HepG2 (cell line): Measurements from ENCODE around the gene SMLR1. TPM values are rescaled to one million over a fixed set of nuclear protein-coding genes. Genes with fewer than 3 reads are reported as not detected.
A peak's percentile ranks its signal among the peaks of the same experiment; 100 is the strongest.

Source experiments
- ARID5B ChIP-seq: IDR thresholded peaks from 2 replicates; pipeline ENCODE4 v1.4.0; 2020; ENCODE audit warnings: mild to moderate bottlenecking, missing genetic modification reagents
- ELF3 ChIP-seq: IDR thresholded peaks from 2 replicates; pipeline ENCODE4 v1.6.1; 2016; ENCODE audit warnings: missing genetic modification reagents, missing compliant biosample characterization
- HDAC1 ChIP-seq: sonication (generic); formaldehyde crosslinking; IDR thresholded peaks from 2 replicates; pipeline ENCODE4 v1.5.1; 2020; ENCODE audit warnings: mild to moderate bottlenecking, missing genetic modification reagents
- MAFF ChIP-seq: IDR thresholded peaks from 2 replicates; pipeline ENCODE4 v1.6.1; 2011; ENCODE audit warnings: low read depth, low read length, improper control_type of control experiment
- MEIS2 ChIP-seq: sonication (generic); formaldehyde crosslinking; IDR thresholded peaks from 2 replicates; pipeline ENCODE4 v1.9.0; 2021; ENCODE audit warnings: mild to moderate bottlenecking, missing genetic modification reagents
- MIER3 ChIP-seq: IDR thresholded peaks from 2 replicates; pipeline ENCODE4 v1.6.1; 2016; ENCODE audit warnings: missing compliant biosample characterization, borderline replicate concordance
- MLLT10 ChIP-seq: sonication (generic); formaldehyde crosslinking; IDR thresholded peaks from 2 replicates; pipeline ENCODE4 v1.4.0; 2020; ENCODE audit warnings: missing genetic modification reagents
- NAIF1 ChIP-seq: sonication (generic); formaldehyde crosslinking; IDR thresholded peaks from 2 replicates; pipeline ENCODE4 v1.5.0; 2020; ENCODE audit warnings: mild to moderate bottlenecking, missing genetic modification reagents, borderline replicate concordance
- NRL ChIP-seq: sonication (generic); formaldehyde crosslinking; IDR thresholded peaks from 2 replicates; pipeline ENCODE4 v1.5.0; 2020; ENCODE audit warnings: missing genetic modification reagents, mild to moderate bottlenecking, moderate library complexity, borderline replicate concordance
- REST ChIP-seq, 2 experiments: IDR thresholded peaks; 2 replicates each; pipeline ENCODE4 v1.6.1; 2011 to 2012; ENCODE audit warnings: low read length in 2 of 2, borderline replicate concordance in 1 of 2, low read depth in 1 of 2, mild to moderate bottlenecking in 1 of 2, moderate library complexity in 1 of 2
- RXRB ChIP-seq: IDR thresholded peaks from 2 replicates; pipeline ENCODE4 v1.6.1; 2016; ENCODE audit warnings: borderline replicate concordance, missing genetic modification reagents, missing compliant biosample characterization
- SAP130 ChIP-seq: IDR thresholded peaks from 2 replicates; pipeline ENCODE4 v1.6.1; 2016; ENCODE audit warnings: low read depth
- THAP9 ChIP-seq: sonication (generic); formaldehyde crosslinking; IDR thresholded peaks from 2 replicates; pipeline ENCODE4; 2020; ENCODE audit warnings: missing genetic modification reagents, mild to moderate bottlenecking, borderline replicate concordance
- XRCC5 ChIP-seq: fragments of 200-400 bp; formaldehyde crosslinking; optimal IDR thresholded peaks from 2 replicates; pipeline ENCODE3; 2017; ENCODE audit warnings: mild to moderate bottlenecking, low read length
- polyA plus RNA-seq, 8 experiments: library from polyadenylated mRNA; depleted of rRNA in 3 of 8; stranded (reverse) in 7 of 8; unstranded in 1 of 8; fragments of >200 nt; fragmentation: Illumina TruSeq in 4 of 8; extraction: Trizol in 4 of 8; gene quantifications; 2 replicates each; pipeline versions ENCODE4 v1.2.1 to v1.2.3, GENCODE V29; 2011 to 2016; ENCODE audit warnings: low read depth in 4 of 8, missing spikeins in 1 of 8, mixed read lengths in 1 of 8; ENCODE audit not compliant: insufficient read depth in 1 of 8
- total RNA-seq, 5 experiments: library from RNA; depleted of rRNA; stranded (reverse); fragments of >200 nt; fragmentation: Illumina TruSeq; extraction: Trizol; gene quantifications; 2 replicates each; pipeline ENCODE4 v1.2.3, GENCODE V29; 2016; ENCODE audit warnings: low read depth in 1 of 5
- TF ChIP-seq, protein P1 (sequence below): sonication (generic); formaldehyde crosslinking; IDR thresholded peaks from 2 replicates; pipeline ENCODE4 v1.4.0; 2020; ENCODE audit warnings: missing genetic modification reagents
- TF ChIP-seq, protein P2 (sequence below): sonication (generic); formaldehyde crosslinking; IDR thresholded peaks from 2 replicates; pipeline ENCODE4 v1.4.0; 2020; ENCODE audit warnings: low read depth, mild to moderate bottlenecking, missing genetic modification reagents

The SMLR1 gene
- total and polyA plus RNA-seq, 2 of the 13 experiments (the other 11 are each of a cell fraction or from before 2014, with no cell fraction given): 41.8 to 104 TPM

DNA sequence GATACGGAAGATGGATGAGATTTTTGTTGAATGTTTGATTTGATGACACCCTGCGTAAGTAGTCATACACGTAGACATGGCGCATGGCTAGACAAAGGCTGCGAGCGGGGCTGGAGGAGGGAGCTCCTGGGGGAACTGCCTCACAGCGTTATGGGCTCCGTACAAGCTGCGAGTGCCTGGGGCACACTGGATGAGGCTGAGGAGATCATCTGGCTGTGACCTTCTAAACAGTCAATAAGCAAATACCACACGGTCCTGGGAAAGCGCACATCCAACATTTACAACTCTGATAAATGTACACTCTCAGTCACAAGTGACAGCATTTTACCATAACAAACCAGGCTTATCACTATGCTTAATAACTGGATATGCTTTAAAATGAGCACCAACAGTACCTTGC lies 37.1 kb downstream of the SMLR1 start (continued):
- peak; percentile 95 for TF ChIP-seq ARID5B
- TF ChIP-seq ELF3: peak; percentile 33
- no peak for TF ChIP-seq XRCC5
- TF ChIP-seq, protein P1, sequence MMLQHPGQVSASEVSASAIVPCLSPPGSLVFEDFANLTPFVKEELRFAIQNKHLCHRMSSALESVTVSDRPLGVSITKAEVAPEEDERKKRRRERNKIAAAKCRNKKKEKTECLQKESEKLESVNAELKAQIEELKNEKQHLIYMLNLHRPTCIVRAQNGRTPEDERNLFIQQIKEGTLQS: no peak
- TF ChIP-seq HDAC1 (CRISPR knock-in tag): peak; percentile 48; the same call in 1 of the 2 replicates
- TF ChIP-seq MIER3 (CRISPR knock-in tag): peak; percentile 84
- no peak for TF ChIP-seq NRL (CRISPR knock-in tag)
- peak; percentile 38; the same call in 1 of the 2 replicates for TF ChIP-seq MEIS2 (CRISPR knock-in tag)
- 0 out of 4 replicates have a peak, but pooled peaks of 1 of the 2 experiments have one; percentile 38 for TF ChIP-seq REST (IDR thresholded peaks at IDR 0.05; ENCODE audit: borderline replicate concordance in 1 of 2, low read depth in 1 of 2, low read length in 2 of 2)
- TF ChIP-seq, protein P2, sequence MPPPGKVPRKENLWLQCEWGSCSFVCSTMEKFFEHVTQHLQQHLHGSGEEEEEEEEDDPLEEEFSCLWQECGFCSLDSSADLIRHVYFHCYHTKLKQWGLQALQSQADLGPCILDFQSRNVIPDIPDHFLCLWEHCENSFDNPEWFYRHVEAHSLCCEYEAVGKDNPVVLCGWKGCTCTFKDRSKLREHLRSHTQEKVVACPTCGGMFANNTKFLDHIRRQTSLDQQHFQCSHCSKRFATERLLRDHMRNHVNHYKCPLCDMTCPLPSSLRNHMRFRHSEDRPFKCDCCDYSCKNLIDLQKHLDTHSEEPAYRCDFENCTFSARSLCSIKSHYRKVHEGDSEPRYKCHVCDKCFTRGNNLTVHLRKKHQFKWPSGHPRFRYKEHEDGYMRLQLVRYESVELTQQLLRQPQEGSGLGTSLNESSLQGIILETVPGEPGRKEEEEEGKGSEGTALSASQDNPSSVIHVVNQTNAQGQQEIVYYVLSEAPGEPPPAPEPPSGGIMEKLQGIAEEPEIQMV: peak; percentile 51; the same call in 1 of the 2 replicates
- TF ChIP-seq MAFF: no peak
- TF ChIP-seq RXRB: 0 out of 2 replicates have a peak, but pooled peaks have one; percentile 64
- TF ChIP-seq THAP9 (CRISPR knock-in tag): peak; percentile 35; the same call in 1 of the 2 replicates
- no peak for TF ChIP-seq MLLT10
- peak; percentile 65 for TF ChIP-seq SAP130 (CRISPR knock-in tag)
- 0 out of 2 replicates have a peak, but pooled peaks have one; percentile 10 for TF ChIP-seq NAIF1 (CRISPR knock-in tag)
